H9 (cell line): ENCODE measurements around the gene MYD88. TPM values are rescaled to one million over a fixed set of nuclear protein-coding genes. Genes with fewer than 3 reads are reported as not detected.

Source experiments
- DNase-seq: peaks from one replicate; pipeline ENCODE4 v3.0.0-alpha.2; 2017
- H2AFZ ChIP-seq: one replicate; pipeline ENCODE4 v1.6.1; 2013; ENCODE audit warnings: mild to moderate bottlenecking, low read length, control low read depth, moderate library complexity
- H2AK5ac ChIP-seq: 2 replicates; pipeline ENCODE4 v1.6.1; 2013; ENCODE audit warnings: low read length, control low read depth, mixed read lengths; ENCODE audit not compliant: insufficient read length
- H2BK120ac ChIP-seq: one replicate; pipeline ENCODE4 v1.6.1; 2013; ENCODE audit warnings: low read depth, mild to moderate bottlenecking, low read length, control low read depth, inconsistent platforms; ENCODE audit not compliant: poor library complexity, severe bottlenecking
- H2BK12ac ChIP-seq: 2 replicates; pipeline ENCODE4 v1.6.1; 2013; ENCODE audit warnings: low read length, control low read depth, mixed read lengths, low read depth; ENCODE audit not compliant: insufficient read length
- H2BK15ac ChIP-seq: 2 replicates; pipeline ENCODE4 v1.6.1; 2013; ENCODE audit warnings: low read depth, low read length, control low read depth
- H2BK20ac ChIP-seq: one replicate; pipeline ENCODE4 v1.6.1; 2013; ENCODE audit warnings: low read depth, mild to moderate bottlenecking, low read length, control low read depth, inconsistent platforms; ENCODE audit not compliant: poor library complexity, severe bottlenecking
- H2BK5ac ChIP-seq: 2 replicates; pipeline ENCODE4 v1.6.1; 2013; ENCODE audit warnings: low read length, control low read depth, mixed read lengths; ENCODE audit not compliant: insufficient read length
- H3K14ac ChIP-seq: 2 replicates; pipeline ENCODE4 v1.6.1; 2013; ENCODE audit warnings: low read length, control low read depth; ENCODE audit not compliant: insufficient read depth
- H3K18ac ChIP-seq: 2 replicates; pipeline ENCODE4 v1.6.1; 2013; ENCODE audit warnings: low read depth, mild to moderate bottlenecking, mixed read lengths, low read length, control low read depth; ENCODE audit not compliant: insufficient read length
- H3K23ac ChIP-seq: 2 replicates; pipeline ENCODE4 v1.6.1; 2013; ENCODE audit warnings: low read length, control low read depth, mixed read lengths, low read depth; ENCODE audit not compliant: insufficient read length
- H3K23me2 ChIP-seq: 2 replicates; pipeline ENCODE4 v1.6.1; 2013; ENCODE audit warnings: low read depth, mild to moderate bottlenecking, mixed read lengths, low read length, control low read depth; ENCODE audit not compliant: insufficient read length, poor library complexity, severe bottlenecking
- H3K27ac ChIP-seq: 2 replicates; pipeline ENCODE4 v1.5.1; 2013; ENCODE audit warnings: low read length, control low read depth, mixed read lengths, low read depth; ENCODE audit not compliant: insufficient read length
- H3K27me3 ChIP-seq: 2 replicates; pipeline ENCODE4 v1.6.1; 2013; ENCODE audit warnings: low read length, control low read depth, inconsistent platforms; ENCODE audit not compliant: insufficient read depth
- H3K4ac ChIP-seq: 2 replicates; pipeline ENCODE4 v1.6.1; 2013; ENCODE audit warnings: low read depth, mild to moderate bottlenecking, control low read depth, inconsistent platforms, low read length, moderate library complexity
- H3K4me1 ChIP-seq: 2 replicates; pipeline ENCODE4 v1.6.1; 2013; ENCODE audit warnings: low read length, control low read depth, inconsistent platforms; ENCODE audit not compliant: insufficient read depth
- H3K4me2 ChIP-seq: 2 replicates; pipeline ENCODE4 v1.6.1; 2013; ENCODE audit warnings: low read length, control low read depth, mixed read lengths; ENCODE audit not compliant: insufficient read length, insufficient read depth
- H3K56ac ChIP-seq: 2 replicates; pipeline ENCODE4 v1.6.1; 2013; ENCODE audit warnings: low read depth, mild to moderate bottlenecking, mixed read lengths, low read length, control low read depth; ENCODE audit not compliant: insufficient read length
- H3K79me1 ChIP-seq: 2 replicates; pipeline ENCODE4 v1.6.1; 2013; ENCODE audit warnings: low read depth, mild to moderate bottlenecking, moderate library complexity, low read length, control low read depth, inconsistent platforms; ENCODE audit not compliant: insufficient read depth, poor library complexity, severe bottlenecking
- H3K79me2 ChIP-seq: 2 replicates; pipeline ENCODE4 v1.6.1; 2013; ENCODE audit warnings: low read length, control low read depth, inconsistent platforms; ENCODE audit not compliant: insufficient read depth
- H3K9ac ChIP-seq: 2 replicates; pipeline ENCODE4 v1.6.1; 2013; ENCODE audit warnings: low read length, control low read depth, mixed read lengths; ENCODE audit not compliant: insufficient read length; ENCODE audit errors: extremely low read depth
- H3K9me3 ChIP-seq: one replicate; pipeline ENCODE4 v1.6.1; 2013; ENCODE audit warnings: low read depth, low read length, inconsistent platforms; ENCODE audit not compliant: control insufficient read depth
- H3T11ph ChIP-seq: one replicate; pipeline ENCODE4 v1.6.1; 2013; ENCODE audit warnings: mild to moderate bottlenecking, low read length, control low read depth, inconsistent platforms
- H4K20me1 ChIP-seq: one replicate; pipeline ENCODE4 v1.6.1; 2013; ENCODE audit not compliant: control insufficient read depth, insufficient read length, insufficient read depth
- H4K5ac ChIP-seq: 2 replicates; pipeline ENCODE4 v1.6.1; 2013; ENCODE audit warnings: low read depth, mild to moderate bottlenecking, mixed read lengths, low read length, control low read depth; ENCODE audit not compliant: insufficient read length
- H4K8ac ChIP-seq: replicated peaks from 2 replicates; pipeline ENCODE4 v1.6.1; 2013; ENCODE audit warnings: low read length, control low read depth, mixed read lengths, low read depth; ENCODE audit not compliant: insufficient read length
- H4K91ac ChIP-seq: 2 replicates; pipeline ENCODE4 v1.6.1; 2013; ENCODE audit warnings: low read depth, mild to moderate bottlenecking, moderate library complexity, mixed read lengths, low read length, control low read depth; ENCODE audit not compliant: insufficient read length
- H3K27ac Mint-ChIP-seq, 3 experiments: 2 replicates in 2 of 3; 3 replicates in 1 of 3; pipeline ENCODE4 v1.8.0; 2020 to 2021; ENCODE audit warnings: mixed read lengths in 3 of 3, mild to moderate bottlenecking in 1 of 3, moderate library complexity in 1 of 3
- H3K27me3 Mint-ChIP-seq: 2 replicates; pipeline ENCODE4 v1.8.0; 2021; ENCODE audit warnings: low read depth, mild to moderate bottlenecking, moderate library complexity, mixed read lengths
- H3K36me3 Mint-ChIP-seq, 3 experiments: 2 replicates in 2 of 3; 3 replicates in 1 of 3; pipeline ENCODE4 v1.8.0; 2020 to 2021; ENCODE audit warnings: low read depth in 3 of 3, mixed read lengths in 3 of 3; ENCODE audit not compliant: insufficient read depth in 1 of 3
- H3K4me1 Mint-ChIP-seq, 2 experiments: 2 replicates each; pipeline ENCODE4 v1.8.0; 2020; ENCODE audit warnings: mixed read lengths in 2 of 2
- H3K4me3 Mint-ChIP-seq, 2 experiments: 2 replicates in 1 of 2; 3 replicates in 1 of 2; pipeline ENCODE4 v1.8.0; 2020 to 2021; ENCODE audit warnings: mild to moderate bottlenecking in 2 of 2, mixed read lengths in 2 of 2, moderate library complexity in 1 of 2
- H3K9me3 Mint-ChIP-seq, 2 experiments: 2 replicates in 1 of 2; 3 replicates in 1 of 2; pipeline ENCODE4 v1.8.0; 2020; ENCODE audit warnings: mild to moderate bottlenecking in 2 of 2, mixed read lengths in 2 of 2, moderate library complexity in 1 of 2
- WGBS: extraction: QIAGEN DNeasy Blood & Tissue Kit; methylation state at CpG from one replicate; pipeline ENCODE4 v1.1.7; 2013; ENCODE audit warnings: missing lambda C conversion rate, low lambda C conversion rate, mixed read lengths; ENCODE audit not compliant: insufficient read length; ENCODE audit errors: extremely low coverage; 5-methylcytosine and 5-hydroxymethylcytosine counted together
- total RNA-seq: library from RNA; stranded (reverse); gene quantifications from 2 replicates; pipeline ENCODE4 v1.2.1, GENCODE V29; 2021
- TF ChIP-seq, protein P1 (sequence below): fragments of 200-600 bp; sonication (generic); conservative IDR thresholded peaks from 3 replicates; pipeline ENCODE4 v1.8.0; 2021; ENCODE audit warnings: antibody characterized with exemption, mild to moderate bottlenecking

Gene MYD88
- total RNA-seq, 1 experiment from 2014 or later: 33.4 TPM

DNA sequence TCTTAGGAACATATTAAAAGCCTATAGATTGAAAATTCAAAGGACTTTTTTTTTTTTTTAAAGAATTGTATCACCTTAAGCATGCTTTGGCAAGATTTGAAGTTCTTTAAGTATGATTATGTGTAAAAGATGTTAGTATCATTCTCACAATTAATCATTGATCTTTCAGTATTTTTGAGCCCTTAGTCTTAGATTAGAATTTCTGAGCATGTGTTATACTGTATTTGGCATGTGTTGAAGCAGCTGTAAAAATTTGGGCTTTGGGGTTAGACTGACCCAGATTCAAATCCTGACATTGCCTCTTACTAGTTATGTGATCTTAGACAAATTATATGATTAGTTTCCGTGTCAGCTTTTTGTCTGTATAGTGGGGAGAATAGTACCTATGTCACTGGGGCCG lies 33.2 kb downstream of the MYD88 start:
- no peak overlapping the region; a peak in 1 of 5 replicates for H3K4me3 Mint-ChIP-seq
- no peaks in the 10 kb centered on the region for H4K20me1 ChIP-seq
- H3K27ac ChIP-seq: no peak overlapping the region
- no peak overlapping the region for H3K4me2 ChIP-seq
- no peak overlapping the region for H2AFZ ChIP-seq
- H4K91ac ChIP-seq: no peak overlapping the region
- H3K56ac ChIP-seq: no peak overlapping the region
- no CpG with 5 or more reads among the region's 2 CpGs for WGBS
- H3K9me3 Mint-ChIP-seq: no peaks in the 10 kb centered on the region
- no peak overlapping the region for H2BK15ac ChIP-seq
- no peak overlapping the region for H2BK120ac ChIP-seq
- no peak for DNase-seq
- H3K27me3 Mint-ChIP-seq: no peaks in the 10 kb centered on the region
- no peak overlapping the region for H2BK12ac ChIP-seq
- no peak overlapping the region for H3K14ac ChIP-seq
- H3K9me3 ChIP-seq: no peaks in the 10 kb centered on the region
- TF ChIP-seq, protein P1, sequence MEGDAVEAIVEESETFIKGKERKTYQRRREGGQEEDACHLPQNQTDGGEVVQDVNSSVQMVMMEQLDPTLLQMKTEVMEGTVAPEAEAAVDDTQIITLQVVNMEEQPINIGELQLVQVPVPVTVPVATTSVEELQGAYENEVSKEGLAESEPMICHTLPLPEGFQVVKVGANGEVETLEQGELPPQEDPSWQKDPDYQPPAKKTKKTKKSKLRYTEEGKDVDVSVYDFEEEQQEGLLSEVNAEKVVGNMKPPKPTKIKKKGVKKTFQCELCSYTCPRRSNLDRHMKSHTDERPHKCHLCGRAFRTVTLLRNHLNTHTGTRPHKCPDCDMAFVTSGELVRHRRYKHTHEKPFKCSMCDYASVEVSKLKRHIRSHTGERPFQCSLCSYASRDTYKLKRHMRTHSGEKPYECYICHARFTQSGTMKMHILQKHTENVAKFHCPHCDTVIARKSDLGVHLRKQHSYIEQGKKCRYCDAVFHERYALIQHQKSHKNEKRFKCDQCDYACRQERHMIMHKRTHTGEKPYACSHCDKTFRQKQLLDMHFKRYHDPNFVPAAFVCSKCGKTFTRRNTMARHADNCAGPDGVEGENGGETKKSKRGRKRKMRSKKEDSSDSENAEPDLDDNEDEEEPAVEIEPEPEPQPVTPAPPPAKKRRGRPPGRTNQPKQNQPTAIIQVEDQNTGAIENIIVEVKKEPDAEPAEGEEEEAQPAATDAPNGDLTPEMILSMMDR: no peak
- no peaks in the 10 kb centered on the region; a peak in 2 of 7 replicates for H3K36me3 Mint-ChIP-seq
- peaks cover 3% of the 10 kb centered on the region; the same call in 1 of the 2 replicates for H3K4me1 ChIP-seq
- no peaks in the 10 kb centered on the region for H3K27me3 ChIP-seq
- H3K4me1 Mint-ChIP-seq: peaks cover 30 to 41% of the 10 kb centered on the region in 2 experiments
- H4K5ac ChIP-seq: no peak overlapping the region
- H3K23me2 ChIP-seq: no peaks in the 10 kb centered on the region
- H3K27ac Mint-ChIP-seq: no peak overlapping the region
- H3K4ac ChIP-seq: no peak overlapping the region
- no peak overlapping the region for H2AK5ac ChIP-seq
- H2BK5ac ChIP-seq: no peak overlapping the region
- H3K23ac ChIP-seq: no peak overlapping the region
- H2BK20ac ChIP-seq: no peak overlapping the region
- no peak overlapping the region for H3K9ac ChIP-seq
- peaks cover 20% of the 10 kb centered on the region; the same call in 1 of the 2 replicates for H3K79me2 ChIP-seq
- no peak overlapping the region for H3T11ph ChIP-seq
- H3K18ac ChIP-seq: no peak overlapping the region
- no peak overlapping the region for H4K8ac ChIP-seq
- H3K79me1 ChIP-seq: peaks cover 8% of the 10 kb centered on the region
